ENCODE data around the gene UBE2N.
"Not testable (repeated sequence)": the region's sequence is repeated elsewhere in the genome, so short reads cannot be mapped to it uniquely, and the experiment has no call there.

The UBE2N gene

GRCh38 chr12:93409343-93410187 is 32.2 kb downstream of the UBE2N start:
- DNase-seq = not testable (repeated sequence)

- no peak for DNase-seq
Observed at GRCh38 chr12:93408813-93409212, 32.9 kb downstream of the UBE2N start.

GRCh38 chr12:93407963-93408283 is 33.8 kb downstream of the UBE2N start:
- no peak for DNase-seq

- no peak for DNase-seq
Observed at GRCh38 chr12:93407054-93407962, 34.4 kb downstream of the UBE2N start.

- DNase-seq = no peak
Observed at GRCh38 chr12:93404961-93405849, 36.5 kb downstream of the UBE2N start.

GRCh38 chr12:93403988-93404803 is 37.6 kb downstream of the UBE2N start:
- DNase-seq = no peak

GRCh38 chr12:93402333-93403311 is 39.1 kb downstream of the UBE2N start:
- DNase-seq = no peak

- not testable (repeated sequence) for DNase-seq
Observed at GRCh38 chr12:93399183-93399863, 42.4 kb downstream of the UBE2N start.

- no peak for DNase-seq
Observed at GRCh38 chr12:93397412-93397811, 44.3 kb downstream of the UBE2N start.

- no peak for DNase-seq
Observed at GRCh38 chr12:93393425-93393824, 48.3 kb downstream of the UBE2N start.

GRCh38 chr12:93390549-93391297 is 51.0 kb downstream of the UBE2N start:
- DNase-seq = no peak

GRCh38 chr12:93390031-93390430 is 51.7 kb downstream of the UBE2N start:
- no peak for DNase-seq

- DNase-seq = no peak
Observed at GRCh38 chr12:93387780-93388179, 54.0 kb downstream of the UBE2N start.

- DNase-seq = not testable (repeated sequence)
Observed at GRCh38 chr12:93381976-93382437, 59.7 kb downstream of the UBE2N start.

- DNase-seq = no peak
Observed at GRCh38 chr12:93381161-93381975, 60.4 kb downstream of the UBE2N start.

GRCh38 chr12:93380480-93381121 is 61.1 kb downstream of the UBE2N start:
- DNase-seq = no peak

GRCh38 chr12:93379981-93380361 is 61.8 kb downstream of the UBE2N start:
- no peak for DNase-seq

Data from GDM1 (cell line).